Left ventricle myocardium inferior (tissue), 1 donor: ENCODE measurements around the gene MEGF11. TPM values are rescaled to one million over a fixed set of nuclear protein-coding genes. Genes with fewer than 3 reads are reported as not detected.

Experiments
- DNase-seq: peaks from one replicate; pipeline ENCODE4 v3.0.0-alpha.2; 2020
- H3K27ac ChIP-seq: fragments of 200-600 bp; replicated peaks from 2 replicates; pipeline ENCODE4 v1.8.0; 2021
- H3K27me3 ChIP-seq: fragments of 200-600 bp; 2 replicates; pipeline ENCODE4 v1.8.0; 2021; ENCODE audit warnings: low read depth
- H3K36me3 ChIP-seq: fragments of 200-600 bp; 2 replicates; pipeline ENCODE4 v1.8.0; 2021
- H3K4me1 ChIP-seq: fragments of 200-600 bp; 2 replicates; pipeline ENCODE4 v1.8.0; 2021
- H3K4me3 ChIP-seq: fragments of 200-600 bp; 2 replicates; pipeline ENCODE4 v1.8.0; 2021; ENCODE audit warnings: mild to moderate bottlenecking, moderate library complexity
- H3K9me3 ChIP-seq: fragments of 200-600 bp; replicated peaks from 2 replicates; pipeline ENCODE4 v1.8.0; 2021
- intact Hi-C: fragments of 100-400 bp; cut with micrococcal nuclease; formaldehyde crosslinking; loops from one replicate; pipeline ENCODE4 v1.11.0; 2022
- total RNA-seq: library from RNA; stranded (reverse); fragmentation: NEBNext Ultra II Directional; extraction: Animal tissue kit (Norgen Biotek cat#: 25700); gene quantifications from one replicate; pipeline ENCODE4 v1.2.1, GENCODE V29; 2021
- TF ChIP-seq, protein P1 (sequence below): fragments of 200-600 bp; IDR thresholded peaks from 2 replicates; pipeline ENCODE4 v1.8.0; 2021; ENCODE audit warnings: antibody characterized with exemption, mild to moderate bottlenecking, borderline replicate concordance
- donor health status: DM: no; HTN: yes; CAD: no; lungs with severe emphysema.

Gene MEGF11
- total RNA-seq, 1 donor from 2014 or later, result not detected

DNA sequence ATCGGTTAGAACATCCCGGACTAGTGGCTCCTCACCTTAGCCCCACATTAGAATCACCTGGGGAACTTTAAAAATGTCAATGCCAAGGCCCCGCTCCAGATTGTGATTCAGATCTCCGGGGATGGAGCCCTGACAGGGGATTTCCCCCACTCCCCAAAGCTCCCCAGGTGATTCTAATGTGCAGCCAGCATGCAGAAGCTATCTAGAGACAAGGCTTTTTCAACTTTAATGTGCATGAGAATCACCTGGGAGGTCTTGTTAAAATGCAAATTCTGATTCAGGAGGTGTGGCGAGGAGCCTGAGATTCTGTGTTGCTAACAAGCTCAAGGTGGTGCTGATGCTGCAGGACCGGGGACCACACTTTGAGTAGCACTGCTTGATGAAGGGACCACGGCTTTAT lies 227.6 kb downstream of the MEGF11 start:
- intact Hi-C loops, result no loop called here
- Histone ChIP-seq H3K4me1 (no peaks in the 10 kb centered on the region), H3K9me3 (no peaks in the 10 kb centered on the region), H3K4me3 (no peak overlapping the region), H3K36me3 (no peaks in the 10 kb centered on the region), H3K27ac (no peak overlapping the region), H3K27me3 (peaks cover 72% of the 10 kb centered on the region)
- no peak for DNase-seq
- TF ChIP-seq, protein P1, sequence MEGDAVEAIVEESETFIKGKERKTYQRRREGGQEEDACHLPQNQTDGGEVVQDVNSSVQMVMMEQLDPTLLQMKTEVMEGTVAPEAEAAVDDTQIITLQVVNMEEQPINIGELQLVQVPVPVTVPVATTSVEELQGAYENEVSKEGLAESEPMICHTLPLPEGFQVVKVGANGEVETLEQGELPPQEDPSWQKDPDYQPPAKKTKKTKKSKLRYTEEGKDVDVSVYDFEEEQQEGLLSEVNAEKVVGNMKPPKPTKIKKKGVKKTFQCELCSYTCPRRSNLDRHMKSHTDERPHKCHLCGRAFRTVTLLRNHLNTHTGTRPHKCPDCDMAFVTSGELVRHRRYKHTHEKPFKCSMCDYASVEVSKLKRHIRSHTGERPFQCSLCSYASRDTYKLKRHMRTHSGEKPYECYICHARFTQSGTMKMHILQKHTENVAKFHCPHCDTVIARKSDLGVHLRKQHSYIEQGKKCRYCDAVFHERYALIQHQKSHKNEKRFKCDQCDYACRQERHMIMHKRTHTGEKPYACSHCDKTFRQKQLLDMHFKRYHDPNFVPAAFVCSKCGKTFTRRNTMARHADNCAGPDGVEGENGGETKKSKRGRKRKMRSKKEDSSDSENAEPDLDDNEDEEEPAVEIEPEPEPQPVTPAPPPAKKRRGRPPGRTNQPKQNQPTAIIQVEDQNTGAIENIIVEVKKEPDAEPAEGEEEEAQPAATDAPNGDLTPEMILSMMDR, result no peak

DNA sequence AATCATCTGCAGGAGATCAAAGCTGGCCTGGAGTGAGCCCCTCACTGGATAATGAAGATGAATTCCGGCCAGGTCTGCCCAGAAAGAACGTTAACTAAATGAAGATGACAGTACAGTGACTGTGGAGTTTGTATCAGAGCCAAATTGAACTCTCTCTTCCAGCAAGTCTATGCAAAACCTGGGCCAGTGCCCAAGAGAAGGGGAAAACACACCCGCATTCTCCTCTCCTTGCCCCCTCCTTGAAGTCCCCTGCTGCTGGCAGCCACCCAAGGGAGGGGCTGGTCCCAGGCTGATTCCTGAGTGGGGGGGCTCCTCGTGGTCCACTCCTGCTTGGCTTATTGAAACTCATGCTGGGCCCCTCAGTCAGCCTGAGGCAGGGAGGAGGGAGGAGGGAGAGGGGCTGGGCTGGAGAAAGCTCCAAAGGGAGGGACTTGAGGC lies 228.5 kb downstream of the MEGF11 start:
- Histone ChIP-seq H3K9me3 (no peaks in the 10 kb centered on the region), H3K4me1 (no peaks in the 10 kb centered on the region), H3K4me3 (no peak overlapping the region), H3K36me3 (no peaks in the 10 kb centered on the region), H3K27me3 (peaks cover 74% of the 10 kb centered on the region), H3K27ac (no peak overlapping the region)
- intact Hi-C loops, result no loop called here
- TF ChIP-seq, protein P1, result no peak
- no peak for DNase-seq

DNA sequence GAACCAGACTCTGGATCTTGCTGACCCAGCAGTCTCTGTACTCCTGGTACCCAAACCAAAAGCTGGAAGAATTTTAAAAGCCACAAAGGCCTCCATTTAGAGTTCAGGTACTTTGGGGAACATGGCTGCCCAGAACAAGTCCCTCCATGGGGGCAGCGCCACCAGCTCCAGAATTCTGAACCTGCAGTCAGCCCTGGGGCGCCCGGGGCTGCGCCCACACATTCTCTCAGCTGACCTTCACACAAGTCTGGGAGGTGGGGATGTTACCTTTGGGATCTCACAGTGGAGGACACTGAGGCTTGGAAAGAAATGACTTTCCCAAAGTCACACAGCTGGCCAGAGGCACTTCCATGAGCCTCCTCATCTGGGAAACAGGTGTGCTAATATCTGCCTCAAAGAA lies 229.4 kb downstream of the MEGF11 start:
- no peaks in the 10 kb centered on the region for H3K9me3 ChIP-seq
- no peaks in the 10 kb centered on the region for H3K4me1 ChIP-seq
- intact Hi-C loops, result no loop called here
- no peak for DNase-seq
- H3K27me3 ChIP-seq, result peaks cover 83% of the 10 kb centered on the region
- H3K36me3 ChIP-seq, result no peaks in the 10 kb centered on the region
- TF ChIP-seq, protein P1, result no peak
- no peak overlapping the region for H3K27ac ChIP-seq
- H3K4me3 ChIP-seq, result no peak overlapping the region

DNA sequence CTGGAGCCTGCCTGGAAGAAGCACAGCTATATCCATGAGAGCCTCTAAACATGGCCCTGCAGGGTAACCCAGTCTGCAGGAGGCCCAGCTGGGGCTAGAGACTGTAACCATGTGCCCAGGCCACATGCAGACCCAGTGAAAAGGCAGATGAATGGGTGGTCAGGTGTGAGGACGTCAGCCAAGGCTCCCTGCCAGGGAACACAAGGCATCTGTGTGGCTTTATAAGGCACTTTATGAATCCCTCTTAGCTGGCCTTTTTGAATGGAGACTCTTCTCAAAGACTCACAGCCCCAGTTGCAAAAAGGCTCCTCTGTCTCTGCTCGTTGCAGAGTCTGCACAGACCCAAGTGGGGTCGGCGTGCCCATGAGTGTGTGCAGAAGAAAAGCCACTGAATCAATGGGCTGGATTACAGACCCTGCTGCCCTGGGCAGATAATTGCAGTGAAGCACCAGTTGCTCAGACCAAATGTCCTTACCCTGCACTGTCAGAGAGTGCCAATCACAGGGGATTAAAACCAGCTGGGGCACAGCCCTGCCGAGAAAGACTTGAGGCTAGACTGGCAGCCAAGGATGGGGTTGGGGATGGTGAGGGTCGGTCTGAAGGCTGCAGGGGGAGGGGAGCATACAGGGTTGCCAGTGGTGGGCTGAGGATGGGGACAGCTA lies 230.1 kb downstream of the MEGF11 start:
- H3K4me3 ChIP-seq, result no peak overlapping the region

DNA sequence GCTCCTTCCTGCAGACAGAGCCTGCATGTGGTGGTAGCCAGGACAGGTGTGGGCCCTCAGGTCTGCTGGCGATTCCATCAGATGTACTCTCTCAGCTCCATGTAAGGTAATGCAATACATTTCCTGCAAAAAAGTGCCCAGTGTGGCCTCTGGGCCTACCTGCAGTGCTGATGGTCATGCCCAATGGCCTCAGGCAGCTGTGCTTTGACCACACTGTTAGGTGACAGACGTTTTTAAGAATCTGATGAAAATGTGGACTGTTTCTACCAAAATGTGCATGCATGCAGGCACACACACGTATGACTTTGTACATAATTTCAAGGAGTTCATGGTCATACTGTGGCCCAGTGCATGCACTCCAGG lies 231.4 kb downstream of the MEGF11 start:
- no peak overlapping the region for H3K4me3 ChIP-seq
- H3K36me3 ChIP-seq, result no peaks in the 10 kb centered on the region
- no peaks in the 10 kb centered on the region for H3K4me1 ChIP-seq
- no peak for DNase-seq
- no peak overlapping the region for H3K27ac ChIP-seq
- no peaks in the 10 kb centered on the region for H3K9me3 ChIP-seq
- peaks cover 79% of the 10 kb centered on the region for H3K27me3 ChIP-seq
- intact Hi-C loops, result no loop called here
- TF ChIP-seq, protein P1, result no peak

More for the DNA sequence above, 230.1 kb downstream of the MEGF11 start:
- Histone ChIP-seq H3K4me1 (no peaks in the 10 kb centered on the region), H3K9me3 (no peaks in the 10 kb centered on the region), H3K36me3 (no peaks in the 10 kb centered on the region), H3K27ac (no peak overlapping the region), H3K27me3 (peaks cover 79% of the 10 kb centered on the region)
- DNase-seq, result no peak
- intact Hi-C loops, result no loop called here
- TF ChIP-seq, protein P1, result no peak
